Limb (tissue), 2 donors: ENCODE results near the gene DIAPH1.

ENCODE experiments used
- DNase-seq, 2 donors: peaks; one replicate each; pipeline ENCODE4 v3.0.0-alpha.2; 2016; ENCODE audit errors: extremely low spot score in 2 of 2

DIAPH1 gene

DNA sequence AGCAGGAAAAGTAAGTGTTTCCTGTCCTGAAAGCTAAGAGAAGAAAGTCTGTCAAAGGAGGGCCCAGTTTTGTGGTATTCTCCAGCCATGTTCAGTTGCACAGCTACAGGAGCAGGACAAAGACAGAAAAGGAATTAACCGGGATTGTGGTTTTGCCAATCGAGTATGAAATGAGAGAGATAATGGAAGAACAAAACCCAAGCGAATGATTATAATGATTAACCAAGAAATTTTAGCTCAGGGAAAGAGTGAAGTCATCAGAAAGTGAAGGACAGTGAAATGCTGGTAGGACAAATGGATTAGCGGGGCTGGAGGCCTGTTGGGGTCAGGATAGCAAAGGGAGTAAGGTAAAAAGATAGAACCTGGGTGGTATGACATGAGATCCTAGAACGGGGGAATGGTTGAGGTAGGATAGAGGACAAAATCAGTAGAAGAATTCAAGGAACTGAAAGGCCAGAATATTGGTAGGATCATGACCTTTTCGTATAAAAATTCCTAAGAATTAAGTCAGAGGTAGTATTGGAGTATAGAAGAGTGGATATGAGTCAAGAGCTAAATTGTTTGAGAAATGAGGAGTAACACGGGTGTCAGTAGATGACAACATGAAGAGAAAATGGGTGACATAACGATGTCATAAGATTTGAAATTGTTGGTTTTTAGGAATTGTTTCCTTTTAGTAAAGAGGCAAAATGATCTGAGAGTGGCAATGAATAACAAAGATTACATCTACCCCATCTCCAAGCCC lies 52.8 kb downstream of the DIAPH1 start:
- no peak for DNase-seq

DNA sequence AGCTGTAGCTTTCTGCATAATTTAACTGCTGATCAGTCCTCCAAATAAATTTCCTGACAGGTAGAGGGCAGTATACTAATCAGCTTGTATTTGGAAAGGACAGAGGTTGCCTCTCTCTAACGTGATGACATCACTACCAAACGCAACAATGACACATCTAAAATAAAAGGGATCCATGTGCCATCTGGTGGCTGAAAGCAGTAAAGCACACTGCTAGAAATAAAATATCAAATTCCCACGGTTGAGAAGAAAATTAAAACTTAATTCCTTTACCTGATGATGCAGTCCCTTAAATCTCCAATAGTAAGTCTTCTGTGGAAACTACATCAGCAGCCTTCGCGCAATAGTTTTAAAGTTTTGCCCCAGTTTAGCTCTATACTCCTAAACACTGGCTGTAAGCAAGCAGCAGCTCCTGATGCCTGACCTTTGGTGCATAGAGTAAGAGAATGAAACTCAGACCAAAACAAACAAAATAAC lies 54.5 kb downstream of the DIAPH1 start:
- peak; percentile 72 to 96 for DNase-seq

DNA sequence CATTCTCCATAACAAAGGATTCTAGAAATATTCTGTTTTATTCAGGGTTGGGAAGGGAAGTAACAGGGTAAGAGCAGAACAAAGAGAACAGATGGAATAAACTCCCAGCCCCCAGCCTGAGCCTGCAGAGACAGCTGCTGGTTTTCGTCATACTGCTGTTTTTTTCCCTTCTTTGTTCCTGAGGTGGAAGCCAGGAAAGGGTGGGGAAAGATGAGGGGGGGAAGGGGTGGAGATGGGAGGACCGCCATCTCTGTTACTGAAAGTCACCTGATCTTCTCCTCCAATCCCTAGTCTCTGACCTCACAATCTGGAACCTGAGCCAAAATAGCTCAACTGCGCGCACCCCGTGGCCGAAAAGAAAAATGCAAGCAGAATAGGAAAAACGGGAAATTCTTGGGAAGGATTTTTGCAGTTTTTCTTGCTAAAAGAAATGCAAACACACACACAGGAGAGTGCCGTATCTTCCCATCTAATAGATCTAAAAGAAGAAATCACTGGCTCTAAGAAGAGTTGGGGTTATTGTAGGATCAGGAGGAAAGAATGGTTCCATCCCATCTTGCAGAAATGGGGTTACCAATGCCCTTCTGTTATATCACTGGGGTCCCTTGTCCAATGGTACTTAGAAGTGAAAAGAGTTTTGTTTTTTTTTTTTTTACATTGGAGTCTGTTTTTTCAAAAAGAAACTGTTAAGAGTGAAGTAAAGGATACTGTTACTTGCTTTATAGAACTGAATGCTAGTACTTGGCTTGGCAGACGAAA lies 57.9 kb downstream of the DIAPH1 start:
- DNase-seq, result peak; percentile 92 to 96

DNA sequence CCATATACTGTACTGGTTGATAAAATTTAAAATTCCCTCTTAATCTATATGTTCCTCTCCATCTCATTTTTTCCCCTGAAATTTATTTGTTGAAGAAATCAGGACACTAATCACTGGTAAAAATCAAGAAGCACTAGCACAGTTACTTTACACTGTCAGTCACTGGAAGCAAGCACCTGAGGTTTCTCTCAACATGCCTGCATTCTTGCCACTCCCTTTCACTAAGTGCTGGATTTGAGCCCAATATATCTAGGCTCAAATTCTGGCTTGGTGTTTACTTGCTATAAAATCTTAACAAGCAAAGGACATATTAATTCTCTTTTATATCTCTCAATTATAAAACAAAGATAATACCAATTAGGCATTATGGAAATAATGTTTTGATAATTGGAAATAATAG lies 58.6 kb downstream of the DIAPH1 start:
- peak in 1 of 2 donors; percentile 62 for DNase-seq

DNA sequence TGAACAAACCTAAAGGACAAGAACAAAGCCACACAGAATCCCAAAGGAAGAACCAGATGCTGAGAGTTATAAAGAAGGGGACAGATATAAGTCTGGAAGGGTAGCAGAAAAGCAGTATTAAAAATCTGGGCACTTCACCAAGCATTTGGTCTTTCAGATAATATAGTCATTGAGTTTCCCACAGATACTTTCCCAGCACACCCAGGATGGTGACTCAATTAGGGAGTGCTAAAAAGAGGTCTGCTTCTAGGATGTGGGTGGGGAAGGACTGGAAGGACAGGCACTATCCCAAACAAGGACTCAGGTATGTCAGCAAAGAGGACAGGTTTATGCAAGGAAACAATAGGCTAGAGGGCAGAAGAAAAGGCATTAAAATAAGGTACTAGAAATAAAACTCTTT lies 59.3 kb downstream of the DIAPH1 start:
- no peak for DNase-seq

DNA sequence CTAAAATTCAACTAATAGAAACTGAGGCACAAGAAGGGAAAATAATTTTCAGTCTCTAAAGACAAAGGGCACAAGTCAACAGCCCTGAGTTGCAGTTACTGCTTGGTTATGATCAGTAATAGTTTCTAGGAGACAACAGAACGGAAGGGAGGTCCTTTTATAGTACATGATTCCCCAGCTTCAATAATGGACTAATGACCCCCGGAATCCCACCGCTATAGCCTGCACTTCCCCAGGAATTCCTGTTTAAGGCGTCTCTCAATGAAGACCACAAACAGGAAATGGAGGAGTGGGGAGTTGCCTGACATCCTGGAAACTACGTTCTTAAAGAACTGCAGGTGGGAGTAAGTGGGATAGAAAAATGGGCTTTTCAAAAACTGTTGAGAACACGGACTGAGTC lies 60.6 kb downstream of the DIAPH1 start:
- DNase-seq, result peak; percentile 16 to 30

DNA sequence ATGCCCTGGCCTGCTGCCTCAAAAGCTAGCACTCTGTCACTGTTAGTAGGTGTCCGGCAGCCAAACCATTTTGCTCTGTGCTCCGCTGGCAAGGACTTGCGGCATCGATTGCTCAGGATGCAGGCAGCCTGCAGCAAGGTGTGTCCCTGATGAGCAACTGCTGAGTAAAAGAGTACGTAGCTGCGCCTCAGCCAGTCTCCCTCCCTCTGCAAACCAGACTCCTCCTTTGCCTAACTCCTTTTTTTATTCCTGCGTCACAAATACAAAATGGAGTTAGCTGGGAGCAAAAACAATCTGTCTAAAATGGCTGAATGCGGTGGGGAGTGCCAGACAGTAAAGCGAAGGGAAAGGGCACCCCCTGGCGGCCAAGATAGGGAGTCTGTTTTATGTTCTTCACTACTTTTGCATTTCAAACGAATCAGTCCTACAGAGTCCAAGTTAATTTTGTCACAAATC lies 61.1 kb downstream of the DIAPH1 start:
- DNase-seq, result peak; percentile 93 to 95

DNA sequence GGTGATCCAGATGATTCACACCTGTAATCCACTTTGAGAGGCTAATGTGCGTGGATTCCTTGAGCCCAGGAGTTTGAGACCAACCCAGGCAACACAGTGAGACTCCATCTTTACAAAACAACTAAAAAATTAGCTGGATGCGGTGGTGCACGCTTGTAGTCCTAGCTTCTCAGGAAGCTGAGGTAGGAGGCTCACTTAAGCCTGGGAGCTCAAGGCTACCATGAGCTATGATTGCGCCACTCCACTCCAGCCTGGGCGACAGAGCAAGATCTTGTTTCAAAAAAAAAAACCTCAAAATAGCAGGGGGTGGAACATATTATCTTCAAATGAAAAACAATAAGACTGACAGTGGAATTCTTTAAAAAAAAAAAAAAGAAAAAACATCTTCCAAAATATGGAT lies 70.9 kb downstream of the DIAPH1 start:
- DNase-seq, result no peak

DNA sequence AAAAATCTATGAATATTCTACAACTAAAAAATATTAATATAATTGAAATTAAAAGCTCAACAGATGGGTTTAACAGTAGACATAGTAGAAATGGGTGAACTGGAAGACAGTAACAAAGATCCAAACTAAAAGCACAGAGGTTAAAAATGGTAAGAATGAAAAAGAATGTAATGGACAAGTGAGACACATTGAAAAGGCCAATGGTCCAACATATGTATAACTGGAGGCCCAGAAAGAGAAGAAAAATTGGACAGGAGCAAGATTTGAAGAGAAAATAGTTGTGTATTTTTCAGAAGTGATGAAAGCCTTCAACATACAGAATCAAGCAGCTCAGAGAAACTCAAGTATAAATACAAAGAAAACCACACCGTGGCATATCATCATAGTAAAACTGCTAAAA lies 71.3 kb downstream of the DIAPH1 start:
- DNase-seq, result no peak

DNA sequence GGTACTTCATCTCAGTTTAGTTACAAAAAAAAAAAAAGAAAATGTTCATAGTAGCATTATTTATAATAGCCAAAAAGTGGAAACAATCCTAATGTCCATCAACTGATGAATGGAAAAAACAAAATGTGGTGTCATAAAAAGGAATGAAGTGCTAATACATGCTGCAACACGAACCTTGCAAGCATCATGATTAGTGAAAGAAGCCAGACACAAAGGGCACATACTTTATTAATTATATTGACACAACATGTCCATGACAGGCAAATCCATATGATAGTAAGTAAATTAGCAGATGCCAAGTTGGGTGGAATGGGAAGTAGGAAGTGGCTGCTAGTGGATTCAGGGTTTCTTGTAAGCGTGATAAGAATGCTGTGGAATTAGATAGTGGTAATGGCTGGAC lies 75.7 kb downstream of the DIAPH1 start:
- DNase-seq, result no peak

DNA sequence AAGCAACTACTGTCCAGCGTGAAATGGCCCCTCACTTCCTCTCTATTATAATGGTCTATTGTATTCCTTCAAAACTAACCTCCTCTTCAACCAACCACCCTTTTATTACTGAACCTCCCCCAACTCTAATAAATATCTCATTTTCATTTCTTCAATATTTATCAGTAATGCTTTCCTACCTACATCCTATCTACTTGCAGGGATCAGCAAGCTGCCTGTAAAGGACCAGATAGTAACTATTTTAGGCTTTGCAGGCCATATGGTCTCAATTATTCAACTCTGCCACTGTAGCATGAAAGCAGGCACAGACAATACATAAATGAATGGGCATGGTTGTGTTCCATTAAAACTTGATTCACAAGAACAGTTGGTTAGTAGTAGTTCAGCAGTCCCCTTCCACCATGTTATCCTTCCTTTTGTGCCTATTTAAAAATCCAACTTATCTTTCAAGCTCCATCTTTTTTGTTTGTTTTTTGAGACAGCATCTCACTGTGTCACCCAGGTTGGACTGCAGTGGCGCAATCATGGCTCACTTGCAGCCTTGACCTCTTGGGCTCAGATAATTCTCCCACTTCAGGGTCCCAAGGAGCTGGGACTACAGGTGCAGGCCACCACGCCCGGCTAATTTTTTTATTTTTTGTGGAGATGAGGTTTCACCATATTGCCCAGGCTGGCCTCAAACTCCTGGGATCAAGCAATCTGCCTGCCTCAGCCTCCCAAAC lies 84.1 kb downstream of the DIAPH1 start:
- no peak for DNase-seq

DNA sequence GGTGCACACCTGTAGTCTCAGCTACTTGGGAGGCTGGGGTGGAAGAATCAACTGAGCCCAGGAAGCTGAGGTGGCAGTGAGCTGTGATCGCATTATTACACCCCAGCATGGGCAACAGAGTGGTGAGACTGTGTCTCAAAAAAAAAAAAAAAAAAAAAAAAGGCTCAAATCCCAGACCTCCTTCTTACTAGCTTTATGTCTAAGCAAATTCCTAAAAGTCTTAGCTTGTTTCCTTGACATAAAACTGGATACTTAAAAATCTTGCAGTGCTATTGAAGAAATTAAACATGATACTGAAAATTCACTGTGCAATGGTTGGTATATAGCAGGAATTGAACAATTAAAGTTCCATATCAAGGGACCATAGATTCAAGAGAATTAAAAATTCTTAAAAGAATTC lies 84.9 kb downstream of the DIAPH1 start:
- no peak for DNase-seq

DNA sequence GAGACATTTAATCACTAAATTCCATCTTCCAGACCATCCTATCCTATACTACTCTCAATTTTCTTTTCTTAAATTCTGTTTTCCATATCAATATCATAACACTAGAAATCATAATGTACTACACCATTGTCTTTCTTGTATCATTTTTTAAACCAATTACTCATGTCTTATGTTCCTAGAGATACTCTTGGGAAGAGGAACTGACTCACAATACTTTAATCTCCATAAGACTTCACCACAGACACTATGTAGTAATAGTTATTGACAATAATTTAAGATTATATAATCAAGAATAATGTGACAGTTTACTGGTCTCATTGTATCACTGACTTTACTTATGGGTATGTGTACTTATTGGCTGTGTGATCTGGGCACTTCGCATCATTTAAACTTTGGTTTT lies 86.1 kb downstream of the DIAPH1 start:
- DNase-seq, result no peak

DNA sequence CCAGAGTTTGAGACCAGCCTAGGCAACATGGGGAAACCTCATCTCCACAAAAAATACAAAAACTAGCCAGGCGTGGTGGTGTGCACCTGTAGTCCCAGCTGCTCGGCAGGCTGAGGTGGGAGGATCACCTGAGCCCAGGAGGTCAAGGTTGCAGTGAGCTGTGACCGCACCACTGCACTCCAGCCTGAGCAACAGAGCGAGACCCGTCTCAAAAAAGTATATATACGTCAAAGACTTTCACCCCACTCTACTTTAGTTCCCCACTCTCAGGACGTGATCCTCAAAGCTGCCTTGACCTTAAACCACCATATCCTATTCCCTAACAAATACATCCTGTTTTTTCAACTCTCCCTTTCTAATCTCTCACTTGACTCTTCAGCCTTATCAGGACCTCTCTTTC lies 88.9 kb downstream of the DIAPH1 start:
- no peak for DNase-seq

DNA sequence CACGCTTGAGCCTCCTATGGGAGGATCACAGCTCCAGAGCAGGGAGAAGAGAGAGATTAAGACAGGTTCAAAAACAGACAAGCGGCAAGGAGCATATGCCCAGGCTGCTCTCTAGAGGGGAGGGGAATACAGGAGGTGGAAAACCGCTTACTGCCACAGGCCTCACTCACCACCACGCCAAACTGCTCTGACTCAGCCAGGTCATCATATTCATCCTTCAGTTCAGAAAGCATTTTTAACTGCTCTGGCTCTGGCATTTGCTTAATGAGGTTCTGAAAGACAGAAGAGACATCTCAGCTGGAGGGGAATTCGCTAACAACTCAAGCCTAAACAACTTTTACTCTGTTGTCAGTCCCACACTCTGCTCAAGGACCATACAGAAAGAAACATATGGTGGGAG lies 89.8 kb downstream of the DIAPH1 start:
- DNase-seq, result no peak

DNA sequence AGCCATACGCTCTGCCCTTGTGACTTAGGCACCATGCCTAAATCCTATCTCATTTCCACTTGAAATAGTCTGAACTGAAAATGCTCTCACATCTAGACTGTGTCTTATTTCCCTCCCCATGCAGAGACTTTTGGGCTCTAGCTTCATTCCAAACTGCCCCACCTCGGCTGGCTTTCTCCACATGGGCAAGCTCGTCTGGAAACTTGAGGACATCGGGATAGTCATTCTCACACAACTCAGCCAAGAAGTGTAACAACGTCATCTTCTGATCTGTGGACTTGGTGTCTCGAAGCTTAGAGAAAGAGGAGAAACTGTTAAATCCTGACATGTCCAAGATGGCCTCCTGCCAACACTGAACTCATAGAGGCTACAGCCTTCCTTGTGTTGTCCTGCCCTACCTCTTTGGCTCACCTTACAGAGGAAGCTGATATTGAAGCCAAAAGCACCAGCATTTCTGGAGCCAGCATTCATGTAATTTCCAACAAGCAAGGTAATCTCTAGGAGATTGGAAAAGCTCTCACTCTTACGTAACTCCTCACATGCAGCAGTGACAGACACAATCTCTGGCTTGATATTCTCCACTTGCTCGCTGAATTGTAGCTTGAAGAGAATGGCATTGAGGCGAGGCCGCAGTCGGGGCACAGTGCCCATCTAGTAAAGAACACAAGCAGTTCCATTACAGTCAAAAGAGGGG lies 90.4 kb downstream of the DIAPH1 start:
- peak; percentile 54 to 74 for DNase-seq

DNA sequence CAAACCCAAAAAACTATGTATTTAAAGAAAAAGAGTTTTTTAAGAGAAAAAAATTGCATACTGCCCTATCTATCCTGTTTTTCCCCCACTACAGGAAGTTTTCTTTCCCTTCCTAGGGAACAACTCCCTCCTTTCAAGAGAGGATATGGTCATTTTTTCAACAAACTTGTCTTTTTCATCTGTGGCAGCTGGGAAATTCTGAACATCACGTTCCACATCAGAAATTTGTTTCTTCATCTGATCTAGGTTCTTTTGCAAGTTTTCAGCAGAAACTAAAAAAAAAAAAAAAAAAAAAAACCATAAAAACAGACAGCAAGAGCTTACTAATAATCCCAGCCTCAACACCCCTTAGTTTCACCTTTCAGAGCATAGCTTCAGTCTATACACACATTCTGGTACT lies 91.4 kb downstream of the DIAPH1 start:
- DNase-seq, result no peak

DNA sequence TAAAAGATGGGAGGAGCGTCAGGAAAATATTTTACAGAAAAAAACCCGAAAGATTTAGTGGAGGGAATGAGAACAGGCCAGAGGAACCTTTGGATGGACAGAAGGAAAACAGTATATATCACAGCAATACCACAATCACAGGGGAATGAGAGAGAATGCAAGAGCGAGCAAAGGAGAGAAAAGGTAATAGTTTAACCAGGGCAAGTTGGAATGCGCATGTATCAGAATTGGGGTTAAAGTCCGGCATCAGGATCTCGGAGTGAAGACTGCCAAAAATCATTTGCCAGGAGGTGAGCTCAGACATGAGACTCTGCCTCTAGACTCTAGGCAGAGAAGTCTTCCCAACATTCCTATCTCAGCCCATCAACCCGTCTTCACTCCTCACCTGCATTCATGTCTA lies 93.1 kb downstream of the DIAPH1 start:
- DNase-seq, result no peak

DNA sequence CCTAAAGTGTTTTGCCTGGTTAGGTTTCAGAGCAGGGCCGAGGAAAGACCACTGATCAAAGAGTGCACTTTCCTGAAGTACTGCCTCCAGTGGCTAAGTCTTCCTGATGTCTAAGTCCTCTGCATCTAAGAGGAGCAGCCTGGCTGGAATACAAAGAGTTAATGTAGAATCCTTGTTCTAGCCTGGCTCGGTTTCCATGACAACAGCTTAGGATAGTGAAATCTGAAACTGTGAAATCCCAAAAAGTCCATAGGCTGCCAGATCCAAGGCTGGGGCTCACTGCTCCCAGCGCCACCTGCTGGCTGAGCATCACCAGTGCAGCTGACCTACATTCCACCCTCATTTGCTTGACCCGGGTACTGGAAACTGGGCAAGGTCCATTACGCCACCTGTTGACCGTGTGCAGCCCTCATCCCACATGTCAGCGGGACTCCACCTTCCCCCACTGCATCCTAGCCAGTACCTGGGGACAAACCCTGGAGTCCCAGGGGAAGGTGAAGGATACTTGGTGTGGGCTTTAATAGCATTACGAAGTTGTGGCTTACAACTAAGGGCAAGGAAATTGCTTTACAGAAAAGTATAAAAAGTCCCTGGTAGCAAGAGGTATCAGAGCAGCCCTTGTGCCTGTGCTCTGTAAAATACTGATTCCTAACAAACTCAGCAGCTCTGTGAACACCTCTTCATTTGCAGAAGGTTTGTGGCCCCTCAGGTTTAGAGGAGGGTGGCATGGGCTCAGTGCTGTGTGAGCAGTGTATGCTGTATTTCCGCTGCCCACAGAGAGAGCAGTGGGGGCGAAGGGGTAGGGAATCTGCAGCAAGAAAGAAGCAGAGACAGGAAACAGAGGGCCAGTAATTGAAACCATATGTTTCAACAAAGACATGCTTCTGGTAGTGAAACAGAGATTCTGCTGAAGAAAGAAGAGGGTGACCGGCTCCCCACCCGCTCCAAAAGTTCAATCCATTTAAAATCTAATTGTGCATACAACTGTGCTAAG lies 93.9 kb downstream of the DIAPH1 start:
- DNase-seq, result peak; percentile 91 to 99

DNA sequence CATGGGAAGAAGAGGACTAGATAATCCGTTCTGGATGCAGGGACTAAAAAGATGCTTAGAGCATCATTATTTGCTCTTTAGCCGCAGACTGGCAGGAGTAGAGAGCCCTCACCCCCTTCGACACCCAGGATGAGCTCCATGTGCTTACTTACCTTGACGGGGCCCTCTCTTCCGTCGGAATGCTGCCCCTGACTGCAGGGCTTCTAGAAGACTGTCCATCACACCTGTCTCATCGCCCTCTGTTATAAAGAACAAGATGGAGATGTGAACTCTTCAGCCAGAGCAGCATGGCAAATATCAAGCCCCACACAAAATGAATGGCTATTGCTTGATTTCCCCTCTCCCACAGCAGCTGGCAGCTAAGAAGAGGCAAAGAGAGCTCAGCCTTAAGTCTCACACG lies 94.8 kb downstream of the DIAPH1 start:
- no peak for DNase-seq
